ENCODE measurements around the gene TAS2R16.
"Not testable (repeated sequence)": the region's sequence is repeated elsewhere in the genome, so short reads cannot be mapped to it uniquely, and the experiment has no call there.

Gene TAS2R16

DNA sequence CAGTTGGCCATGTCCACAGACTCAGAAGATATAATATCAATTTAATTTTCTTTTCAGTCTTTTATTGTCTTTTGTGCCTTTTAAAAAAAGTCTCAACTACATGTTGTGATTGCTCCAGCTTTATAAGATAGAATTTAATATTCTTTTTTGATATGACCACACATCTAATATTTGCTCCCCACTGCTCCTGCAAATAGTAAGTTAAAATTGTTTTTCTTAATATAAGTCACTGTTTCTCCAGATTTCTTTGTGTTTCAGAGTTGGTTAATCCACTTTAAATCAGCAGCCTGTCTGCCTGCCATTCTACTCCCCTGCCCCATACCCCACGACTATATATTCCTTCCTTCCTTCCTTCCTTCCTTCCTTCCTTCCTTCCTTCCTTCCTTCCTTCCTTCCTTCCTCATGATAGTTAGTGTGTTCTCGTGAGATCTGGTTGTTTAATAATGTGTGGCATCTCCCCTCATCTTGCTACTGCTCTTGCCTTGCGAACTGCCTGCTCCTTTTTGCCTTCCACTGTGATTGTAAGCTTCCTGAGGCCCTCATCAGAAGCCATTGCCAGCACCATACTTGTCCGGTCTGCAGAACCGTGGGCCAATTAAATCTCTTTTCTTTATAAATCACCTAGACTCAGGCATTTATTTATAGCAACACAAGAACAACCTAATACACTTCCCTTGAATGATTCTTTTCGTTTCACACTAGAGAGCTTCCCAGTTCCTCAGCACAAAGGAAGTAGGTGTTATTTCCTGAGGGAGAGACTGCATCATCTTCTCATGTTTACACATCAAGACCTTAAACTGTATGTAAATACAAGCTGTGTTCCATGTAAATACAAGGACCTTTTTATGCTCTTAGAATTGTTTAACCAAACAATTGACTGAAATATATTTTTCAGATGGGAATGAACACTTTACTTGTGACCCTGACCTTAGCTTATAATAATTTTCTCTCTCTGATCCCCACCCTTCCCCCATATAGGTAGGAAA lies 24.5 kb downstream of the TAS2R16 start:
- no peak for DNase-seq

DNA sequence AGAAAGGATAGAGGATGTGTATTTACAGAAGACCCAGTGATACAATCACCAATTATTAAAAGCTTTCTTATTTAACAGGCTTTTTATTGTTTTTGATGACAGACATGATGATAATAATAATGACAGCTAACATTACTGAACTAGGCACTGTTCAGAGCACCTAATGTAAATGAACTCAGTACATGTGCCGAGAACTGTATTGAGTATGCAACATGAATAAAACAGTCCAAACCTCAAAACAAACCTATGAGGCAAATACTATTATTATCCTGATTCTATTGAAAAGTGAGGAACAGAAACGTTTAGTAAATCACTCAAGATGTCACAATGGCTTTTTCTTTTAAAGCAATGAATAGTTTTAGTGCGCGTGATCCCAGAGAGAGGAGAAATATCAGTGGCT lies 27.1 kb downstream of the TAS2R16 start:
- DNase-seq, result no peak

DNA sequence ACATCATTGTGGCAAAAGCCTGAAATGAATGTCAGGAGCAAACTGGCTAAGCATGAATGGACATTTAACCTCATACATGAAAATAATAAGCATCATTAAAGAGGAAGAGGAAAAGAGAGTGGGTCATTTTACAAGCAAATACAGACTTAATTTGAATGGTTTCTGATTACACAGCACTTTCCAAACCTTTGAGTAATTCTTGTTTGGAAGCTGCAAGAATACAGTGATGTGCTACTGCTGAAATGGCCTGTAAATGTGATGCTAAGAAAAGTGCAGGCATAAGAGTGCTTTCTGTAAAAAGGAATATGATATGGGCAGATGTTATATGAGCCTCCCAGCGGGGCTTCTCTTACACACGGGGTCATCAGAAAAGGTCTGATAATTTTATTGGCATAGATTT lies 30.2 kb downstream of the TAS2R16 start:
- no peak for DNase-seq

DNA sequence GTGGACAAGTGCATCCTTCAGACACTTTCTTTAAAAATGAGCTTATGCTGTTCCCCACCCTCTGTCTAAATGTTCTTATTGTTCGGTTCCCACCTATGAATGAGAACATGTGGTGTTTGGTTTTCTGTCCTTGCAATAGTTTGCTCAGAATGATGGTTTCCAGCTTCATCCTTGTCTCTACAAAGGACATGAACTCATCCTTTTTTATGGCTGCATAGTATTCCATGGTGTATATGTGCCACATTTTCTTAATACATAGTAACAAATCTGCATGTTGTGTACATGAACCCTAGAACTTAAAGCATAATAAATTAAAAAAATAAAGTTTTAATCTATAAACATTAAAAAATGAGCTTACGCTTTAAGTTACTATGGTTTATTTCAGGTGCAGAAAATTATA lies 41.8 kb downstream of the TAS2R16 start:
- DNase-seq, result not testable (repeated sequence)

DNA sequence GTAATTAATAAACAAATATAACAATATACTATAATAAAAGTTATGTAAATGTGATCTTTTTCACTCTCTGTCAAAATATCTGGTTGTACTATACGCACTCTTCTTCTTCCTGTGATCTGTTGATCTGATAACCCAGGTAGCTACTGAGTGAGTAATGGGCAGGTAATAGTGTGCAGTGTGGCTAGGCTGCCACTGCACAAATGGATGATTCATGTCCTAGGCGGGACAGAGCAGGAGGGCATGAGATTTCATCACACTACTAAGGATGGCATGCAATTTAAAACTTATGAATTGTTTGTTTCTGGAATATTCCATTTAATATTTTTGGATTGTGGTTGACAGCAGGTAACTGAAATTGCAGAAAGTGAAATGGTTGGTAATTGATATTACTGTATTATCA lies 44.5 kb downstream of the TAS2R16 start:
- DNase-seq, result no peak

DNA sequence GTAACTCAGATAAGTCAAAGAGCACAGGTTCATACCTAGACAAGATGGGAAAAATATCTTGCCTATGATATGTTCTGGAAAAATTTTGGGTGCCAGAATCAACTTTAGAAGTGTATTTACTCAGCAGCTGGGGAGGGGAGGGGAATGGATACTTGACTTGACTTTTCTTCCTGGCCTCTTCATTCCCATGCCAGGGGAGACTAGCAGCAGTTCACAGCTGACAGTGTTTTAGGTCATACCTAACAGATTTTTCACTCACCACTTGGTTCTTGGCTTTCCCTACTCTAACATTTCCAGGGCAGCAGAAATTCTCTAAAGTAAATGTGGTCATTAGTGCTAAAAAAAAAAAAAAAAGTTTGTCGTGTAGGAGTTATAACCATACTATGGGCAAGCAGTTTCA lies 46.3 kb downstream of the TAS2R16 start:
- DNase-seq, result no peak
